Neural cell (in vitro differentiated cells): Measurements from ENCODE around the gene SELENOW. TPM values are rescaled to one million over a fixed set of nuclear protein-coding genes. Genes with fewer than 3 reads are reported as not detected.

Source experiments
- H2AFZ ChIP-seq: fragments of 200-600, 300-800 bp; sonication (generic), shearing (Covaris generic); 2 replicates; pipeline ENCODE4 v1.6.0; 2014; ENCODE audit warnings: low read depth, mild to moderate bottlenecking, antibody characterized with exemption, low read length, moderate library complexity
- H3F3A ChIP-seq: fragments of 200-600 bp; shearing (Covaris generic); 2 replicates; pipeline ENCODE4 v1.6.1; 2016; ENCODE audit warnings: mild to moderate bottlenecking, moderate library complexity, mixed read lengths, antibody characterized with exemption, low read length; ENCODE audit not compliant: insufficient read depth, poor library complexity, severe bottlenecking
- H3K27ac ChIP-seq: fragments of 200-600, 300-800 bp; sonication (generic), shearing (Covaris generic); 2 replicates; pipeline ENCODE4 v1.5.1; 2014; ENCODE audit warnings: mild to moderate bottlenecking, low read length, moderate library complexity
- H3K27me3 ChIP-seq: fragments of 300-800, 200-600 bp; sonication (generic), shearing (Covaris generic); 2 replicates; pipeline ENCODE4 v1.6.0; 2014; ENCODE audit warnings: mild to moderate bottlenecking, low read depth, low read length, moderate library complexity; ENCODE audit not compliant: insufficient read depth
- H3K36me3 ChIP-seq: fragments of 300-800, 200-600 bp; sonication (generic), shearing (Covaris generic); 2 replicates; pipeline ENCODE4 v1.5.1; 2014; ENCODE audit warnings: mild to moderate bottlenecking, antibody characterized with exemption, low read length, moderate library complexity; ENCODE audit not compliant: insufficient read depth
- H3K4me2 ChIP-seq: fragments of 300-800, 200-600 bp; sonication (generic), shearing (Covaris generic); 2 replicates; pipeline ENCODE4 v1.6.0; 2014; ENCODE audit warnings: mild to moderate bottlenecking, low read length
- H3K4me3 ChIP-seq: fragments of 300-800, 200-600 bp; sonication (generic), shearing (Covaris generic); 2 replicates; pipeline ENCODE4 v1.5.1; 2014; ENCODE audit warnings: mild to moderate bottlenecking, low read length, moderate library complexity
- H3K79me2 ChIP-seq: fragments of 200-600 bp; shearing (Covaris generic); replicated peaks from 2 replicates; pipeline ENCODE4 v1.6.0; 2014; ENCODE audit warnings: mild to moderate bottlenecking, low read length, moderate library complexity; ENCODE audit not compliant: insufficient read depth
- H3K9ac ChIP-seq: fragments of 300-800, 200-600 bp; sonication (generic), shearing (Covaris generic); 2 replicates; pipeline ENCODE4 v1.6.1; 2016; ENCODE audit warnings: mild to moderate bottlenecking, low read length, mixed read lengths
- H3K9me2 ChIP-seq: fragments of 200-600 bp; shearing (Covaris generic); 2 replicates; pipeline ENCODE4 v1.6.1; 2016; ENCODE audit warnings: mild to moderate bottlenecking, low read length, mixed read lengths; ENCODE audit not compliant: insufficient read depth
- H3K9me3 ChIP-seq: fragments of 200-600, 300-800 bp; sonication (generic), shearing (Covaris generic); 2 replicates; pipeline ENCODE4 v1.6.1; 2016; ENCODE audit warnings: mild to moderate bottlenecking, mixed run types, low read length, moderate library complexity, mixed read lengths
- H4K20me1 ChIP-seq: fragments of 200-600 bp; shearing (Covaris generic); 2 replicates; pipeline ENCODE4 v1.6.1; 2016; ENCODE audit warnings: mild to moderate bottlenecking, mixed run types; ENCODE audit not compliant: insufficient read depth
- CTCF ChIP-seq: fragments of 450-650 bp; IDR thresholded peaks from 2 replicates; pipeline ENCODE4 v1.5.1; 2014; ENCODE audit warnings: antibody characterized with exemption, mild to moderate bottlenecking, moderate library complexity; ENCODE audit not compliant: poor library complexity, severe bottlenecking
- EP300 ChIP-seq: fragments of 450-650 bp; conservative IDR thresholded peaks from 2 replicates; pipeline ENCODE4 v1.6.1; 2014; ENCODE audit warnings: antibody characterized with exemption, mild to moderate bottlenecking, moderate library complexity; ENCODE audit not compliant: poor library complexity, severe bottlenecking
- EZH2 ChIP-seq: fragments of 200-600, 300-800 bp; shearing (Covaris generic), sonication (generic); IDR thresholded peaks from 2 replicates; pipeline ENCODE4 v1.6.1; 2014; ENCODE audit warnings: antibody characterized with exemption, low read length, borderline replicate concordance, mild to moderate bottlenecking; ENCODE audit not compliant: insufficient read depth, poor library complexity, severe bottlenecking
- MXI1 ChIP-seq: fragments of 450-650 bp; conservative IDR thresholded peaks from 2 replicates; pipeline ENCODE4 v1.6.1; 2014; ENCODE audit warnings: antibody characterized with exemption, mild to moderate bottlenecking; ENCODE audit not compliant: poor library complexity, severe bottlenecking
- POLR2AphosphoS5 ChIP-seq: IDR thresholded peaks from 2 replicates; pipeline ENCODE4 v1.6.1; 2012
- RAD21 ChIP-seq: fragments of 450-650 bp; conservative IDR thresholded peaks from 2 replicates; pipeline ENCODE4 v1.6.1; 2014; ENCODE audit warnings: antibody characterized with exemption, mild to moderate bottlenecking, moderate library complexity
- REST ChIP-seq: IDR thresholded peaks from 2 replicates; pipeline ENCODE4 v1.6.1; 2012; ENCODE audit warnings: borderline replicate concordance
- SMC3 ChIP-seq: fragments of 450-650 bp; conservative IDR thresholded peaks from 2 replicates; pipeline ENCODE4 v1.6.1; 2014; ENCODE audit warnings: antibody characterized with exemption, mild to moderate bottlenecking, moderate library complexity; ENCODE audit not compliant: poor library complexity
- TAF1 ChIP-seq: IDR thresholded peaks from 2 replicates; pipeline ENCODE4 v1.6.1; 2012; ENCODE audit warnings: low read depth
- polyA plus RNA-seq: library from polyadenylated mRNA; depleted of rRNA; stranded (reverse); fragments of >200 nt; gene quantifications from 2 replicates; pipeline ENCODE4 v1.2.3, GENCODE V29; 2014

The SELENOW gene
- polyA plus RNA-seq, 1 donor from 2014 or later: 811 TPM

DNA sequence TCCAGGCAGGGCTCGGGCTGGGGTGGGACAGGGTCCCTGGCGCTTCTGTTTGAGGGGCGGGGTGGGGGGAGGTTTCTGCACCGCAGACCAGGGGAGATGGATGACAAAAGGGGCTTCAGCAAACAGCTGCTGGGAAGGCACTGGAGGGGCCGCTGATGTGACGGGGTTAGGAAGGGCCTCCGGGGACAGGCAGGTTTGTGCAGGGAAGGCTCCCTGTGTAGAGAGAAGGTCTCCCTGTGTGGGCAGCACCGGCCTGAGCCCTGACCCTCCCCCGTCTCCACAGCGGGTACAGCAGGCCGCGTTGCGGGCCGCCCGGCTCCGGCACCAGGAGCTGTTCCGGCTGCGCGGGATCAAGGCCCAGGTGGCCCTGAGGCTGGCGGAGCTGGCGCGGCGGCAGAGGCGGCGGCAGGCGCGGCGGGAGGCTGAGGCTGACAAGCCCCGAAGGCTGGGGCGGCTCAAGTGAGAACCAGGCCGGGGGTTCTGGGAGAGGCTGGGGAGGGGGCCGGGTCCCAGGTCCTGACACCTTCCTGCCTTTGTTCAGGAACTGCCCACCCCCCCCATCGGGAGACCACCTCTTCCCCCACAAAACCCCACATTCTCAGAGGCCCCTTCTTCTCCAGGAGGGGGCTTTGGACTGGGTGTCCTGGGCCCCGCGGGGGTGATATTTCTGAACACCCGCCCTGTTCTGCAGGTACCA, 23.3 kb upstream of the SELENOW start:
- Histone ChIP-seq H3K9me3 (no peaks in the 10 kb centered on the region), H3K9me2 (no peaks in the 10 kb centered on the region), H4K20me1 (no peaks in the 10 kb centered on the region), H3K79me2 (no peaks in the 10 kb centered on the region), H3K27ac (no peak overlapping the region), H3K4me3 (no peak overlapping the region), H3F3A (no peaks in the 10 kb centered on the region), H3K27me3 (no peaks in the 10 kb centered on the region), H2AFZ (no peak overlapping the region), H3K36me3 (no peaks in the 10 kb centered on the region), H3K4me2 (no peak overlapping the region), H3K9ac (no peak overlapping the region)
- TF ChIP-seq REST (no peak), RAD21 (no peak), MXI1 (no peak), TAF1 (no peak), SMC3 (no peak), EZH2 (no peak), CTCF (no peak), EP300 (no peak), POLR2AphosphoS5 (no peak)

DNA sequence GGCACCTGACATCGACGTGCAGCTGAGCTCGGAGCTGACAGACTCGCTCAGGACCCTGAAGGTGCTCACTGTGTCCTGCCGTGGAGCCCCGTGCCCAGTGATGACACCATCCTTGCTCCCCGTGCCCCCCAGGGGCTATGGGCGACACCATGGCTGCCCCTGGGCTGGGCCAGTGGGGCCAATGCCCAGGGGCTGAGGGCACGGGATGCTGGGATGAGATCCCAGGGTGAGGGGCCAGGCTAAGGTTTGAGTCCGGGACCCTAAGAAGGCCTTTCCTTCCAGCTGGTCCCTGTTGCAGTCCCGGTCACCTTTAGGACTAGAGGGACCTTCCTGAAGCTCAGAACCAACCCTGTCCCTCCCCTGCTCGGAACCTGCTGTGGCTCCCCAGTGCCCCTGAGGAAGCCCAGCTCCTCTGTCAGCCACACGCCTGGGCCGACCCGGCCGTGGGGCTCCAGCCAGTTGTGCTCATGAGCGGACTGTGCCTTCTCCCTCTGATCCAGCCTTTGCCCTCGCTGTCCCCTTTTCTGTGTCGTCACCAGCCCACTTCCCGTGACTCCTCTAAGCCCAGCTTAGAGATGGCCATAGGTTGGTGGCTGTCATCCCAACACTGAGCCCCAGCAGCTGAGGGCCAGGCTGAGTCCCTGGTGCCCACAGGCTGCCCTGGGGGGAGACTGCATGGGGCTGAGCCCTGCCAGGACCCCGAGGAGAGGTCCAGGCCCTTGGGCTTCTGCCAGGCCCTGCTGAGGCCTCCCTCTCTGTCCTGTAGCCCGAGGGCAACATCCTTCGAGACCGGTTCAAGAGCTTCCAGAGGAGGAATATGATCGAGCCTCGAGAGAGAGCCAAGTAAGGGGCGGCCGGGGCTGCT, 22.5 kb upstream of the SELENOW start:
- Histone ChIP-seq H3K4me2 (no peak overlapping the region), H3K36me3 (no peaks in the 10 kb centered on the region), H3F3A (no peaks in the 10 kb centered on the region), H3K4me3 (no peak overlapping the region), H3K9ac (no peak overlapping the region), H3K27me3 (no peaks in the 10 kb centered on the region), H2AFZ (no peak overlapping the region), H3K27ac (no peak overlapping the region), H3K9me3 (no peaks in the 10 kb centered on the region), H3K9me2 (no peaks in the 10 kb centered on the region), H4K20me1 (no peaks in the 10 kb centered on the region), H3K79me2 (no peaks in the 10 kb centered on the region)
- TF ChIP-seq CTCF: no peak
- TF ChIP-seq REST: no peak
- TF ChIP-seq POLR2AphosphoS5: no peak
- no peak for TF ChIP-seq MXI1
- TF ChIP-seq EP300: no peak
- TF ChIP-seq TAF1: no peak
- TF ChIP-seq SMC3: no peak
- no peak for TF ChIP-seq RAD21
